H9 (cell line): ENCODE results near the gene STAB2. TPM values are rescaled to one million over a fixed set of nuclear protein-coding genes. Genes with fewer than 3 reads are reported as not detected.

Source experiments
- DNase-seq: peaks from one replicate; pipeline ENCODE4 v3.0.0-alpha.2; 2017
- H2AFZ ChIP-seq: one replicate; pipeline ENCODE4 v1.6.1; 2013; ENCODE audit warnings: mild to moderate bottlenecking, low read length, control low read depth, moderate library complexity
- H2AK5ac ChIP-seq: 2 replicates; pipeline ENCODE4 v1.6.1; 2013; ENCODE audit warnings: low read length, control low read depth, mixed read lengths; ENCODE audit not compliant: insufficient read length
- H2BK120ac ChIP-seq: one replicate; pipeline ENCODE4 v1.6.1; 2013; ENCODE audit warnings: low read depth, mild to moderate bottlenecking, low read length, control low read depth, inconsistent platforms; ENCODE audit not compliant: poor library complexity, severe bottlenecking
- H2BK12ac ChIP-seq: 2 replicates; pipeline ENCODE4 v1.6.1; 2013; ENCODE audit warnings: low read length, control low read depth, mixed read lengths, low read depth; ENCODE audit not compliant: insufficient read length
- H2BK15ac ChIP-seq: 2 replicates; pipeline ENCODE4 v1.6.1; 2013; ENCODE audit warnings: low read depth, low read length, control low read depth
- H2BK20ac ChIP-seq: one replicate; pipeline ENCODE4 v1.6.1; 2013; ENCODE audit warnings: low read depth, mild to moderate bottlenecking, low read length, control low read depth, inconsistent platforms; ENCODE audit not compliant: poor library complexity, severe bottlenecking
- H2BK5ac ChIP-seq: 2 replicates; pipeline ENCODE4 v1.6.1; 2013; ENCODE audit warnings: low read length, control low read depth, mixed read lengths; ENCODE audit not compliant: insufficient read length
- H3K14ac ChIP-seq: 2 replicates; pipeline ENCODE4 v1.6.1; 2013; ENCODE audit warnings: low read length, control low read depth; ENCODE audit not compliant: insufficient read depth
- H3K18ac ChIP-seq: 2 replicates; pipeline ENCODE4 v1.6.1; 2013; ENCODE audit warnings: low read depth, mild to moderate bottlenecking, mixed read lengths, low read length, control low read depth; ENCODE audit not compliant: insufficient read length
- H3K23ac ChIP-seq: 2 replicates; pipeline ENCODE4 v1.6.1; 2013; ENCODE audit warnings: low read length, control low read depth, mixed read lengths, low read depth; ENCODE audit not compliant: insufficient read length
- H3K23me2 ChIP-seq: 2 replicates; pipeline ENCODE4 v1.6.1; 2013; ENCODE audit warnings: low read depth, mild to moderate bottlenecking, mixed read lengths, low read length, control low read depth; ENCODE audit not compliant: insufficient read length, poor library complexity, severe bottlenecking
- H3K27ac ChIP-seq: 2 replicates; pipeline ENCODE4 v1.5.1; 2013; ENCODE audit warnings: low read length, control low read depth, mixed read lengths, low read depth; ENCODE audit not compliant: insufficient read length
- H3K27me3 ChIP-seq: 2 replicates; pipeline ENCODE4 v1.6.1; 2013; ENCODE audit warnings: low read length, control low read depth, inconsistent platforms; ENCODE audit not compliant: insufficient read depth
- H3K4ac ChIP-seq: 2 replicates; pipeline ENCODE4 v1.6.1; 2013; ENCODE audit warnings: low read depth, mild to moderate bottlenecking, control low read depth, inconsistent platforms, low read length, moderate library complexity
- H3K4me1 ChIP-seq: 2 replicates; pipeline ENCODE4 v1.6.1; 2013; ENCODE audit warnings: low read length, control low read depth, inconsistent platforms; ENCODE audit not compliant: insufficient read depth
- H3K4me2 ChIP-seq: 2 replicates; pipeline ENCODE4 v1.6.1; 2013; ENCODE audit warnings: low read length, control low read depth, mixed read lengths; ENCODE audit not compliant: insufficient read length, insufficient read depth
- H3K56ac ChIP-seq: 2 replicates; pipeline ENCODE4 v1.6.1; 2013; ENCODE audit warnings: low read depth, mild to moderate bottlenecking, mixed read lengths, low read length, control low read depth; ENCODE audit not compliant: insufficient read length
- H3K79me1 ChIP-seq: 2 replicates; pipeline ENCODE4 v1.6.1; 2013; ENCODE audit warnings: low read depth, mild to moderate bottlenecking, moderate library complexity, low read length, control low read depth, inconsistent platforms; ENCODE audit not compliant: insufficient read depth, poor library complexity, severe bottlenecking
- H3K79me2 ChIP-seq: 2 replicates; pipeline ENCODE4 v1.6.1; 2013; ENCODE audit warnings: low read length, control low read depth, inconsistent platforms; ENCODE audit not compliant: insufficient read depth
- H3K9ac ChIP-seq: 2 replicates; pipeline ENCODE4 v1.6.1; 2013; ENCODE audit warnings: low read length, control low read depth, mixed read lengths; ENCODE audit not compliant: insufficient read length; ENCODE audit errors: extremely low read depth
- H3K9me3 ChIP-seq: one replicate; pipeline ENCODE4 v1.6.1; 2013; ENCODE audit warnings: low read depth, low read length, inconsistent platforms; ENCODE audit not compliant: control insufficient read depth
- H3T11ph ChIP-seq: one replicate; pipeline ENCODE4 v1.6.1; 2013; ENCODE audit warnings: mild to moderate bottlenecking, low read length, control low read depth, inconsistent platforms
- H4K20me1 ChIP-seq: one replicate; pipeline ENCODE4 v1.6.1; 2013; ENCODE audit not compliant: control insufficient read depth, insufficient read length, insufficient read depth
- H4K5ac ChIP-seq: 2 replicates; pipeline ENCODE4 v1.6.1; 2013; ENCODE audit warnings: low read depth, mild to moderate bottlenecking, mixed read lengths, low read length, control low read depth; ENCODE audit not compliant: insufficient read length
- H4K8ac ChIP-seq: replicated peaks from 2 replicates; pipeline ENCODE4 v1.6.1; 2013; ENCODE audit warnings: low read length, control low read depth, mixed read lengths, low read depth; ENCODE audit not compliant: insufficient read length
- H4K91ac ChIP-seq: 2 replicates; pipeline ENCODE4 v1.6.1; 2013; ENCODE audit warnings: low read depth, mild to moderate bottlenecking, moderate library complexity, mixed read lengths, low read length, control low read depth; ENCODE audit not compliant: insufficient read length
- H3K27ac Mint-ChIP-seq, 3 experiments: 2 replicates in 2 of 3; 3 replicates in 1 of 3; pipeline ENCODE4 v1.8.0; 2020 to 2021; ENCODE audit warnings: mixed read lengths in 3 of 3, mild to moderate bottlenecking in 1 of 3, moderate library complexity in 1 of 3
- H3K27me3 Mint-ChIP-seq: 2 replicates; pipeline ENCODE4 v1.8.0; 2021; ENCODE audit warnings: low read depth, mild to moderate bottlenecking, moderate library complexity, mixed read lengths
- H3K36me3 Mint-ChIP-seq, 3 experiments: 2 replicates in 2 of 3; 3 replicates in 1 of 3; pipeline ENCODE4 v1.8.0; 2020 to 2021; ENCODE audit warnings: low read depth in 3 of 3, mixed read lengths in 3 of 3; ENCODE audit not compliant: insufficient read depth in 1 of 3
- H3K4me1 Mint-ChIP-seq, 2 experiments: 2 replicates each; pipeline ENCODE4 v1.8.0; 2020; ENCODE audit warnings: mixed read lengths in 2 of 2
- H3K4me3 Mint-ChIP-seq, 2 experiments: 2 replicates in 1 of 2; 3 replicates in 1 of 2; pipeline ENCODE4 v1.8.0; 2020 to 2021; ENCODE audit warnings: mild to moderate bottlenecking in 2 of 2, mixed read lengths in 2 of 2, moderate library complexity in 1 of 2
- H3K9me3 Mint-ChIP-seq, 2 experiments: 2 replicates in 1 of 2; 3 replicates in 1 of 2; pipeline ENCODE4 v1.8.0; 2020; ENCODE audit warnings: mild to moderate bottlenecking in 2 of 2, mixed read lengths in 2 of 2, moderate library complexity in 1 of 2
- WGBS: extraction: QIAGEN DNeasy Blood & Tissue Kit; methylation state at CpG from one replicate; pipeline ENCODE4 v1.1.7; 2013; ENCODE audit warnings: missing lambda C conversion rate, low lambda C conversion rate, mixed read lengths; ENCODE audit not compliant: insufficient read length; ENCODE audit errors: extremely low coverage; 5-methylcytosine and 5-hydroxymethylcytosine counted together
- total RNA-seq: library from RNA; stranded (reverse); gene quantifications from 2 replicates; pipeline ENCODE4 v1.2.1, GENCODE V29; 2021
- TF ChIP-seq, protein P1 (sequence below): fragments of 200-600 bp; sonication (generic); conservative IDR thresholded peaks from 3 replicates; pipeline ENCODE4 v1.8.0; 2021; ENCODE audit warnings: antibody characterized with exemption, mild to moderate bottlenecking

The STAB2 gene
- total RNA-seq, 1 experiment from 2014 or later: 0.02 TPM

DNA sequence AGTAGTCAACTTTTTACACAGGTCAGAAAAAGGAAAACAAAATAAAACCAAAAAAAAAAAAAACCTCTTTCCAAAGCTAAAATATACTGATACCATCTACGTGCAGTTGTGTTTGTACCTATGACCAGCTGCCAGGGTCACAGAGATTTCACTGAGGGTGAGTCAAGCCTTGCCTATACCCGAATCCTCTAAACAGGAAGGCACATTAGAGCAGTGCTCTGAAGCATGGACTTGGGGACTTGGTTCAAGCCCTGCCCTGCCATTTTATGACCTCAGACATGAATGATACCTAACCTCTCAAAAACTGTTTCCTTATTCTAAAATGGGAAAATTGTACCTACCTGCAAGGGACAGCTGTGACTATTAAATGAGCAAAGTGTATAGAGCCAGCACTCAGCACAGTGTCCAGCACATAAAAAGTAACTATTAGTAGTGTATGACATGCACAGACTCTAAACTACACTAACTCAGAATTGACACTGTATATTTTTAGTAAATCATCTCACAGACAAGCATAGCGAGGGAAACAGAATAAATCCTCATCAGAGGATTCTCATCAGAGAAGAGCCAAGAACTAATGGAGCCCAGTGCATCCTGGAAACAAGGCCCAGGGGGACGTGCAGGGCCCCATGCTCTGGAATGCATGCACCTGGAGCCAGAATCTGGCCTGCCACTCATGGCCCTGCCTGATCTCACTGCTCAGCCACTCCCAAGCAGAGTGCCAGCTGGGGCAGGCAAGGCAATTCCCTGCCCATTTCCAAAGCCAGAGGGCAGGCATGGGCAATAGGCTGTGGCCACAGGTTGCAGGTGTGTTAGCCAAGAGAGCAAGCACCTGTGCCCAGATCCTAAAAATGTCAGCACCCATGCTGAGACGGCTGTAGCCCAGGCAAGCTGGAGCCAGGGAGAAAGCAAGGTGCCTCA lies 196.9 kb downstream of the STAB2 start:
- no peak overlapping the region for H4K5ac ChIP-seq
- no peak overlapping the region for H4K91ac ChIP-seq
- H3K4ac ChIP-seq: no peak overlapping the region
- H3K79me2 ChIP-seq: no peaks in the 10 kb centered on the region
- WGBS: no CpG with 5 or more reads among the region's 5 CpGs
- peaks cover 14 to 49% (median 44%) of the 10 kb centered on the region in 3 experiments for H3K36me3 Mint-ChIP-seq
- no peak overlapping the region for H2AK5ac ChIP-seq
- peaks cover 0 to 5% of the 10 kb centered on the region in 2 experiments; a peak in 1 of 4 replicates for H3K4me1 Mint-ChIP-seq
- no peaks in the 10 kb centered on the region for H3K27me3 Mint-ChIP-seq
- H3K27me3 ChIP-seq: no peaks in the 10 kb centered on the region
- H3K56ac ChIP-seq: no peak overlapping the region
- no peaks in the 10 kb centered on the region for H3K9me3 Mint-ChIP-seq
- no peak overlapping the region for H3K27ac ChIP-seq
- H3K14ac ChIP-seq: no peak overlapping the region
- no peaks in the 10 kb centered on the region for H3K23me2 ChIP-seq
- DNase-seq: no peak
- H3K9me3 ChIP-seq: no peaks in the 10 kb centered on the region
- H4K8ac ChIP-seq: no peak overlapping the region
- peak overlapping the region in 1 of 3 experiments; percentile 44; a peak in 1 of 7 replicates for H3K27ac Mint-ChIP-seq
- no peak overlapping the region for H3K9ac ChIP-seq
- H3K4me1 ChIP-seq: no peaks in the 10 kb centered on the region
- no peak overlapping the region for H3K18ac ChIP-seq
- no peak overlapping the region for H3K4me2 ChIP-seq
- no peak overlapping the region for H2BK15ac ChIP-seq
- no peaks in the 10 kb centered on the region for H4K20me1 ChIP-seq
- no peak overlapping the region for H2BK20ac ChIP-seq
- H3T11ph ChIP-seq: no peak overlapping the region
- H3K79me1 ChIP-seq: no peaks in the 10 kb centered on the region
- H2BK5ac ChIP-seq: no peak overlapping the region
- no peak overlapping the region for H3K23ac ChIP-seq
- H2AFZ ChIP-seq: no peak overlapping the region
- H2BK120ac ChIP-seq: no peak overlapping the region
- no peak overlapping the region for H2BK12ac ChIP-seq
- no peak overlapping the region for H3K4me3 Mint-ChIP-seq
- TF ChIP-seq, protein P1, sequence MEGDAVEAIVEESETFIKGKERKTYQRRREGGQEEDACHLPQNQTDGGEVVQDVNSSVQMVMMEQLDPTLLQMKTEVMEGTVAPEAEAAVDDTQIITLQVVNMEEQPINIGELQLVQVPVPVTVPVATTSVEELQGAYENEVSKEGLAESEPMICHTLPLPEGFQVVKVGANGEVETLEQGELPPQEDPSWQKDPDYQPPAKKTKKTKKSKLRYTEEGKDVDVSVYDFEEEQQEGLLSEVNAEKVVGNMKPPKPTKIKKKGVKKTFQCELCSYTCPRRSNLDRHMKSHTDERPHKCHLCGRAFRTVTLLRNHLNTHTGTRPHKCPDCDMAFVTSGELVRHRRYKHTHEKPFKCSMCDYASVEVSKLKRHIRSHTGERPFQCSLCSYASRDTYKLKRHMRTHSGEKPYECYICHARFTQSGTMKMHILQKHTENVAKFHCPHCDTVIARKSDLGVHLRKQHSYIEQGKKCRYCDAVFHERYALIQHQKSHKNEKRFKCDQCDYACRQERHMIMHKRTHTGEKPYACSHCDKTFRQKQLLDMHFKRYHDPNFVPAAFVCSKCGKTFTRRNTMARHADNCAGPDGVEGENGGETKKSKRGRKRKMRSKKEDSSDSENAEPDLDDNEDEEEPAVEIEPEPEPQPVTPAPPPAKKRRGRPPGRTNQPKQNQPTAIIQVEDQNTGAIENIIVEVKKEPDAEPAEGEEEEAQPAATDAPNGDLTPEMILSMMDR: no peak
